Neural cell (in vitro differentiated cells): Measurements from ENCODE around the gene RBKS.

Experiments
- EP300 ChIP-seq: fragments of 450-650 bp; conservative IDR thresholded peaks from 2 replicates; pipeline ENCODE4 v1.6.1; 2014; ENCODE audit warnings: antibody characterized with exemption, mild to moderate bottlenecking, moderate library complexity; ENCODE audit not compliant: poor library complexity, severe bottlenecking
- RAD21 ChIP-seq: fragments of 450-650 bp; conservative IDR thresholded peaks from 2 replicates; pipeline ENCODE4 v1.6.1; 2014; ENCODE audit warnings: antibody characterized with exemption, mild to moderate bottlenecking, moderate library complexity
- TAF1 ChIP-seq: IDR thresholded peaks from 2 replicates; pipeline ENCODE4 v1.6.1; 2012; ENCODE audit warnings: low read depth
- TF ChIP-seq, protein P1 (sequence below): fragments of 450-650 bp; IDR thresholded peaks from 2 replicates; pipeline ENCODE4 v1.5.1; 2014; ENCODE audit warnings: antibody characterized with exemption, mild to moderate bottlenecking, moderate library complexity; ENCODE audit not compliant: poor library complexity, severe bottlenecking
- TF ChIP-seq, protein P2 (sequence below): IDR thresholded peaks from 2 replicates; pipeline ENCODE4 v1.6.1; 2012; ENCODE audit warnings: borderline replicate concordance

DNA sequence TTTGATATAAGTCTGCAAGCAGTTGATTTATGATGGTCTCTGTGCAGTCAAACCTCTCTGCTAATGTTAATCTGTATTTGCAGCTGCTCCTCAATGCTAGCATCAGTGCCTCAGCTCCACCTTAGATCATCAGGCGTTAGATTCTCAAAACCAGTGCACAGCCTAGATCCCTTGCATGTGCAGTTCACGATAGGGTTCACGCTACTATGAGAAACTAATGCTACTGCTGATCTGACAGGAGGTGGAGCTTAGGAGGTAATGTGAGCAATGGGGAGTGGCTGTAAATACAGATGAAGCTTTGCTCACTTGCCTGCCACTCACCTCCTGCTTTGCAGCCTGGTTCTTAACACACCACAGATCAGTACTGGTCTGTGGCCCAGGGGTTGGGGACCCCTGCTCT is 18.4 kb downstream of the RBKS start:
- TF ChIP-seq RAD21 (no peak), EP300 (no peak), TAF1 (no peak)
- TF ChIP-seq, protein P1, sequence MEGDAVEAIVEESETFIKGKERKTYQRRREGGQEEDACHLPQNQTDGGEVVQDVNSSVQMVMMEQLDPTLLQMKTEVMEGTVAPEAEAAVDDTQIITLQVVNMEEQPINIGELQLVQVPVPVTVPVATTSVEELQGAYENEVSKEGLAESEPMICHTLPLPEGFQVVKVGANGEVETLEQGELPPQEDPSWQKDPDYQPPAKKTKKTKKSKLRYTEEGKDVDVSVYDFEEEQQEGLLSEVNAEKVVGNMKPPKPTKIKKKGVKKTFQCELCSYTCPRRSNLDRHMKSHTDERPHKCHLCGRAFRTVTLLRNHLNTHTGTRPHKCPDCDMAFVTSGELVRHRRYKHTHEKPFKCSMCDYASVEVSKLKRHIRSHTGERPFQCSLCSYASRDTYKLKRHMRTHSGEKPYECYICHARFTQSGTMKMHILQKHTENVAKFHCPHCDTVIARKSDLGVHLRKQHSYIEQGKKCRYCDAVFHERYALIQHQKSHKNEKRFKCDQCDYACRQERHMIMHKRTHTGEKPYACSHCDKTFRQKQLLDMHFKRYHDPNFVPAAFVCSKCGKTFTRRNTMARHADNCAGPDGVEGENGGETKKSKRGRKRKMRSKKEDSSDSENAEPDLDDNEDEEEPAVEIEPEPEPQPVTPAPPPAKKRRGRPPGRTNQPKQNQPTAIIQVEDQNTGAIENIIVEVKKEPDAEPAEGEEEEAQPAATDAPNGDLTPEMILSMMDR: no peak
- TF ChIP-seq, protein P2, sequence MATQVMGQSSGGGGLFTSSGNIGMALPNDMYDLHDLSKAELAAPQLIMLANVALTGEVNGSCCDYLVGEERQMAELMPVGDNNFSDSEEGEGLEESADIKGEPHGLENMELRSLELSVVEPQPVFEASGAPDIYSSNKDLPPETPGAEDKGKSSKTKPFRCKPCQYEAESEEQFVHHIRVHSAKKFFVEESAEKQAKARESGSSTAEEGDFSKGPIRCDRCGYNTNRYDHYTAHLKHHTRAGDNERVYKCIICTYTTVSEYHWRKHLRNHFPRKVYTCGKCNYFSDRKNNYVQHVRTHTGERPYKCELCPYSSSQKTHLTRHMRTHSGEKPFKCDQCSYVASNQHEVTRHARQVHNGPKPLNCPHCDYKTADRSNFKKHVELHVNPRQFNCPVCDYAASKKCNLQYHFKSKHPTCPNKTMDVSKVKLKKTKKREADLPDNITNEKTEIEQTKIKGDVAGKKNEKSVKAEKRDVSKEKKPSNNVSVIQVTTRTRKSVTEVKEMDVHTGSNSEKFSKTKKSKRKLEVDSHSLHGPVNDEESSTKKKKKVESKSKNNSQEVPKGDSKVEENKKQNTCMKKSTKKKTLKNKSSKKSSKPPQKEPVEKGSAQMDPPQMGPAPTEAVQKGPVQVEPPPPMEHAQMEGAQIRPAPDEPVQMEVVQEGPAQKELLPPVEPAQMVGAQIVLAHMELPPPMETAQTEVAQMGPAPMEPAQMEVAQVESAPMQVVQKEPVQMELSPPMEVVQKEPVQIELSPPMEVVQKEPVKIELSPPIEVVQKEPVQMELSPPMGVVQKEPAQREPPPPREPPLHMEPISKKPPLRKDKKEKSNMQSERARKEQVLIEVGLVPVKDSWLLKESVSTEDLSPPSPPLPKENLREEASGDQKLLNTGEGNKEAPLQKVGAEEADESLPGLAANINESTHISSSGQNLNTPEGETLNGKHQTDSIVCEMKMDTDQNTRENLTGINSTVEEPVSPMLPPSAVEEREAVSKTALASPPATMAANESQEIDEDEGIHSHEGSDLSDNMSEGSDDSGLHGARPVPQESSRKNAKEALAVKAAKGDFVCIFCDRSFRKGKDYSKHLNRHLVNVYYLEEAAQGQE: no peak
